SH-SY5Y (cell line): ENCODE data around the gene PDE6G.

Source experiments
- GATA2 ChIP-seq: IDR thresholded peaks from 2 replicates; pipeline ENCODE4 v1.6.1; 2011; ENCODE audit warnings: mild to moderate bottlenecking, low read depth, low read length
- GATA3 ChIP-seq: IDR thresholded peaks from 2 replicates; pipeline ENCODE4 v1.6.1; 2011; ENCODE audit warnings: low read depth, mild to moderate bottlenecking, low read length, moderate library complexity

- TF ChIP-seq GATA3 (no peak), GATA2 (no peak)
Observed at GRCh38 chr17:81635431-81635830, 20.9 kb downstream of the PDE6G start.
